ENCODE results near the gene KRT3. TPM values are rescaled to one million over a fixed set of nuclear protein-coding genes. Genes with fewer than 3 reads are reported as not detected.
A peak's percentile ranks its signal among the peaks of the same experiment; 100 is the strongest.

Gene KRT3
- total RNA-seq, 1 experiment from 2014 or later = not detected

DNA sequence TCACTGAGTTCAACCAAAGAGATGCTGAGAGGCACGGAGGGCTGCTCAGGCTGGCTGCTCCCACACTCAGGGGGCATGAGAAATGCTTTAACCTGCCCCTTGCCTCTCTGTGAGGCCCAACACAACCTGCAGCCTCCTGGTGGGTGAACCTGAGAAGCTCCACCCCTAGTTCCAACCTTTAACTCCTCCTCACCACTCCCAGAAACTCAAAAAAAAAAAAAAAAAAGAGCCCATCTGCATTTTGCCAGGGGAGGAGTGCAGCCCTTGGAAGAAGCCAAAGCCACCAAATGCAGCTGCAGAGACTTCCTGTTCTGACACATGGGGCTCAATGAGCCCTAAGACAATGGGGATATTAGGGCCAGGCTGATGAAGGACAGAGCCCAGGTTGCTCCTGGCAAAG, 9.1 kb upstream of the KRT3 start:
- intact Hi-C loops (cut with micrococcal nuclease) = no loop called here
- no peaks in the 10 kb centered on the region for H4K20me1 ChIP-seq (ENCODE audit: insufficient read depth)
- no peaks in the 10 kb centered on the region for H3K9me2 ChIP-seq (ENCODE audit: insufficient read depth)
- no peaks in the 10 kb centered on the region for H3K9me3 ChIP-seq (ENCODE audit: control insufficient read depth in 1 of 2, insufficient read depth in 1 of 2, low read depth in 1 of 2, low read length in 2 of 2)
- no peak overlapping the region for H3K9ac ChIP-seq (ENCODE audit: low read length)
- ChIA-PET POLR2A (no interaction called here), RAD21 (ENCODE audit: low non-redundant PET in 1 of 2, low total read pairs in 2 of 2, uncharacterized antibody in 2 of 2, unreplicated experiment in 2 of 2) (no interaction called here), CTCF (no interaction called here)
- H2AFZ ChIP-seq (ENCODE audit: low read depth, low read length, poor library complexity, severe bottlenecking) = no peak overlapping the region
- H3K27ac ChIP-seq (ENCODE audit: low read depth, low read length) = no peak overlapping the region
- H3K27me3 ChIP-seq (ENCODE audit: insufficient read depth, low read length) = peaks cover 10% of the 10 kb centered on the region; the same call in 1 of the 2 replicates
- peaks cover 0 to 8% of the 10 kb centered on the region in 2 experiments; a peak in 2 of 4 replicates for H3K4me1 ChIP-seq (ENCODE audit: control insufficient read depth in 1 of 2, insufficient read depth in 2 of 2, low read length in 2 of 2)
- no peak overlapping the region for H3K4me3 ChIP-seq (replicated peaks in 1 of 2; ENCODE audit: low read depth in 1 of 2, low read length in 2 of 2)
- H3K79me2 ChIP-seq (ENCODE audit: insufficient read depth, low read length) = no peaks in the 10 kb centered on the region
- no peak overlapping the region for H3K4me2 ChIP-seq (ENCODE audit: low read length)
- ATAC-seq (peak; percentile 70), DNase-seq (ENCODE audit: low read depth, low spot score) (no peak)
- no TSS peak for BruUV-seq (replicated peaks)
- TF ChIP-seq EGR1 (IDR thresholded peaks at IDR 0.05; ENCODE audit: low read depth) (no peak), CBX3 (IDR thresholded peaks at IDR 0.05; ENCODE audit: low read depth) (no peak), EZH2phosphoT487 (IDR thresholded peaks at IDR 0.05; ENCODE audit: borderline replicate concordance) (no peak), POLR2AphosphoS5 (IDR thresholded peaks at IDR 0.05; ENCODE audit: low read depth, low read length) (no peak), ZNF274 (IDR thresholded peaks at IDR 0.05; ENCODE audit: low read depth, low read length) (no peak), SP1 (IDR thresholded peaks at IDR 0.05; ENCODE audit: low read depth) (no peak), SIN3A (IDR thresholded peaks at IDR 0.05; ENCODE audit: low read depth) (no peak), FOSL1 (IDR thresholded peaks at IDR 0.05; ENCODE audit: low read depth) (no peak), ZFX (IDR thresholded peaks at IDR 0.05) (no peak), RAD21 (IDR thresholded peaks at IDR 0.05; ENCODE audit: low read depth) (no peak), TCF7L2 (IDR thresholded peaks at IDR 0.05; ENCODE audit: borderline replicate concordance, extremely low read depth, insufficient read depth, insufficient read length) (no peak), YY1 (IDR thresholded peaks at IDR 0.05; ENCODE audit: extremely low read depth, insufficient replicate concordance, low read depth, low read length) (no peak), SRF (IDR thresholded peaks at IDR 0.05; ENCODE audit: low read depth) (no peak), CEBPB (IDR thresholded peaks at IDR 0.05; ENCODE audit: low read depth) (no peak)
- TF ChIP-seq, protein P1, sequence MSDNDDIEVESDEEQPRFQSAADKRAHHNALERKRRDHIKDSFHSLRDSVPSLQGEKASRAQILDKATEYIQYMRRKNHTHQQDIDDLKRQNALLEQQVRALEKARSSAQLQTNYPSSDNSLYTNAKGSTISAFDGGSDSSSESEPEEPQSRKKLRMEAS (IDR thresholded peaks at IDR 0.05) = no peak
- TF ChIP-seq, protein P2, sequence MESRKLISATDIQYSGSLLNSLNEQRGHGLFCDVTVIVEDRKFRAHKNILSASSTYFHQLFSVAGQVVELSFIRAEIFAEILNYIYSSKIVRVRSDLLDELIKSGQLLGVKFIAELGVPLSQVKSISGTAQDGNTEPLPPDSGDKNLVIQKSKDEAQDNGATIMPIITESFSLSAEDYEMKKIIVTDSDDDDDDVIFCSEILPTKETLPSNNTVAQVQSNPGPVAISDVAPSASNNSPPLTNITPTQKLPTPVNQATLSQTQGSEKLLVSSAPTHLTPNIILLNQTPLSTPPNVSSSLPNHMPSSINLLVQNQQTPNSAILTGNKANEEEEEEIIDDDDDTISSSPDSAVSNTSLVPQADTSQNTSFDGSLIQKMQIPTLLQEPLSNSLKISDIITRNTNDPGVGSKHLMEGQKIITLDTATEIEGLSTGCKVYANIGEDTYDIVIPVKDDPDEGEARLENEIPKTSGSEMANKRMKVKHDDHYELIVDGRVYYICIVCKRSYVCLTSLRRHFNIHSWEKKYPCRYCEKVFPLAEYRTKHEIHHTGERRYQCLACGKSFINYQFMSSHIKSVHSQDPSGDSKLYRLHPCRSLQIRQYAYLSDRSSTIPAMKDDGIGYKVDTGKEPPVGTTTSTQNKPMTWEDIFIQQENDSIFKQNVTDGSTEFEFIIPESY (IDR thresholded peaks at IDR 0.05; ENCODE audit: extremely low read depth, insufficient replicate concordance, low read length) = no peak
- TF ChIP-seq, protein P3, sequence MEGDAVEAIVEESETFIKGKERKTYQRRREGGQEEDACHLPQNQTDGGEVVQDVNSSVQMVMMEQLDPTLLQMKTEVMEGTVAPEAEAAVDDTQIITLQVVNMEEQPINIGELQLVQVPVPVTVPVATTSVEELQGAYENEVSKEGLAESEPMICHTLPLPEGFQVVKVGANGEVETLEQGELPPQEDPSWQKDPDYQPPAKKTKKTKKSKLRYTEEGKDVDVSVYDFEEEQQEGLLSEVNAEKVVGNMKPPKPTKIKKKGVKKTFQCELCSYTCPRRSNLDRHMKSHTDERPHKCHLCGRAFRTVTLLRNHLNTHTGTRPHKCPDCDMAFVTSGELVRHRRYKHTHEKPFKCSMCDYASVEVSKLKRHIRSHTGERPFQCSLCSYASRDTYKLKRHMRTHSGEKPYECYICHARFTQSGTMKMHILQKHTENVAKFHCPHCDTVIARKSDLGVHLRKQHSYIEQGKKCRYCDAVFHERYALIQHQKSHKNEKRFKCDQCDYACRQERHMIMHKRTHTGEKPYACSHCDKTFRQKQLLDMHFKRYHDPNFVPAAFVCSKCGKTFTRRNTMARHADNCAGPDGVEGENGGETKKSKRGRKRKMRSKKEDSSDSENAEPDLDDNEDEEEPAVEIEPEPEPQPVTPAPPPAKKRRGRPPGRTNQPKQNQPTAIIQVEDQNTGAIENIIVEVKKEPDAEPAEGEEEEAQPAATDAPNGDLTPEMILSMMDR (IDR thresholded peaks at IDR 0.05 in 2 of 3, conservative IDR thresholded peaks at IDR 0.05 in 1 of 3; ENCODE audit: borderline replicate concordance in 1 of 3, insufficient read depth in 1 of 3, low read depth in 2 of 3, low read length in 2 of 3) = no peak
- TF ChIP-seq, protein P4, sequence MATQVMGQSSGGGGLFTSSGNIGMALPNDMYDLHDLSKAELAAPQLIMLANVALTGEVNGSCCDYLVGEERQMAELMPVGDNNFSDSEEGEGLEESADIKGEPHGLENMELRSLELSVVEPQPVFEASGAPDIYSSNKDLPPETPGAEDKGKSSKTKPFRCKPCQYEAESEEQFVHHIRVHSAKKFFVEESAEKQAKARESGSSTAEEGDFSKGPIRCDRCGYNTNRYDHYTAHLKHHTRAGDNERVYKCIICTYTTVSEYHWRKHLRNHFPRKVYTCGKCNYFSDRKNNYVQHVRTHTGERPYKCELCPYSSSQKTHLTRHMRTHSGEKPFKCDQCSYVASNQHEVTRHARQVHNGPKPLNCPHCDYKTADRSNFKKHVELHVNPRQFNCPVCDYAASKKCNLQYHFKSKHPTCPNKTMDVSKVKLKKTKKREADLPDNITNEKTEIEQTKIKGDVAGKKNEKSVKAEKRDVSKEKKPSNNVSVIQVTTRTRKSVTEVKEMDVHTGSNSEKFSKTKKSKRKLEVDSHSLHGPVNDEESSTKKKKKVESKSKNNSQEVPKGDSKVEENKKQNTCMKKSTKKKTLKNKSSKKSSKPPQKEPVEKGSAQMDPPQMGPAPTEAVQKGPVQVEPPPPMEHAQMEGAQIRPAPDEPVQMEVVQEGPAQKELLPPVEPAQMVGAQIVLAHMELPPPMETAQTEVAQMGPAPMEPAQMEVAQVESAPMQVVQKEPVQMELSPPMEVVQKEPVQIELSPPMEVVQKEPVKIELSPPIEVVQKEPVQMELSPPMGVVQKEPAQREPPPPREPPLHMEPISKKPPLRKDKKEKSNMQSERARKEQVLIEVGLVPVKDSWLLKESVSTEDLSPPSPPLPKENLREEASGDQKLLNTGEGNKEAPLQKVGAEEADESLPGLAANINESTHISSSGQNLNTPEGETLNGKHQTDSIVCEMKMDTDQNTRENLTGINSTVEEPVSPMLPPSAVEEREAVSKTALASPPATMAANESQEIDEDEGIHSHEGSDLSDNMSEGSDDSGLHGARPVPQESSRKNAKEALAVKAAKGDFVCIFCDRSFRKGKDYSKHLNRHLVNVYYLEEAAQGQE (IDR thresholded peaks at IDR 0.05; ENCODE audit: low read depth) = no peak
- TF ChIP-seq, protein P5, sequence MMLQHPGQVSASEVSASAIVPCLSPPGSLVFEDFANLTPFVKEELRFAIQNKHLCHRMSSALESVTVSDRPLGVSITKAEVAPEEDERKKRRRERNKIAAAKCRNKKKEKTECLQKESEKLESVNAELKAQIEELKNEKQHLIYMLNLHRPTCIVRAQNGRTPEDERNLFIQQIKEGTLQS (IDR thresholded peaks at IDR 0.05) = no peak
- H3K36me3 ChIP-seq (ENCODE audit: control insufficient read depth in 1 of 2, insufficient read depth in 2 of 2, low read length in 2 of 2) = no peaks in the 10 kb centered on the region

Measured in HCT116 (cell line).